Ascending aorta (tissue), 2 donors: Measurements from ENCODE around the gene XXYLT1. TPM values are rescaled to one million over a fixed set of nuclear protein-coding genes. Genes with fewer than 3 reads are reported as not detected.

Source experiments
- DNase-seq, 2 donors: peaks; one replicate each; pipeline ENCODE4 v3.0.0-alpha.2; 2019; ENCODE audit warnings: low spot score in 2 of 2
- H3K27ac ChIP-seq, 2 donors: fragments of 200-600 bp; sonication (generic); one replicate each; pipeline ENCODE4 v1.5.1; 2016 to 2017; ENCODE audit warnings: mild to moderate bottlenecking in 1 of 2
- H3K27me3 ChIP-seq: fragments of 200-600 bp; sonication (generic); one replicate; pipeline ENCODE4 v1.5.1; 2017
- H3K36me3 ChIP-seq, 2 donors: fragments of 200-600 bp; sonication (generic); one replicate each; pipeline ENCODE4 v1.5.1; 2016
- H3K4me1 ChIP-seq, 2 donors: fragments of 200-600 bp; sonication (generic); one replicate each; pipeline ENCODE4 v1.5.1; 2016 to 2017; ENCODE audit warnings: mild to moderate bottlenecking in 1 of 2
- H3K4me3 ChIP-seq, 2 donors: fragments of 200-600 bp; sonication (generic); one replicate each; pipeline ENCODE4 v1.5.1; 2016 to 2017; ENCODE audit warnings: mild to moderate bottlenecking in 1 of 2
- H3K9me3 ChIP-seq, 2 donors: fragments of 200-600 bp; sonication (generic); one replicate each; pipeline ENCODE4 v1.5.1; 2016
- intact Hi-C: fragments of 100-400 bp; cut with DNase I; formaldehyde crosslinking; loops from one replicate; pipeline ENCODE4 v1.15.1; 2023
- total RNA-seq: library from RNA; depleted of rRNA; stranded (reverse); fragments of >200 nt; gene quantifications from one replicate; pipeline ENCODE4 v1.1.0, GENCODE V29; 2016
- TF ChIP-seq, protein P1 (sequence below), 3 experiments: fragments of 200-600 bp in 2 of 3; fragments of 450-650 bp in 1 of 3; sonication (generic) in 2 of 3; IDR thresholded peaks; one replicate each; pipeline ENCODE4 v1.5.1; 2016 to 2019; ENCODE audit warnings: antibody characterized with exemption in 3 of 3, mild to moderate bottlenecking in 1 of 3, moderate library complexity in 1 of 3

XXYLT1 gene
- total RNA-seq, 1 donor from 2014 or later, result 41.0 TPM

DNA sequence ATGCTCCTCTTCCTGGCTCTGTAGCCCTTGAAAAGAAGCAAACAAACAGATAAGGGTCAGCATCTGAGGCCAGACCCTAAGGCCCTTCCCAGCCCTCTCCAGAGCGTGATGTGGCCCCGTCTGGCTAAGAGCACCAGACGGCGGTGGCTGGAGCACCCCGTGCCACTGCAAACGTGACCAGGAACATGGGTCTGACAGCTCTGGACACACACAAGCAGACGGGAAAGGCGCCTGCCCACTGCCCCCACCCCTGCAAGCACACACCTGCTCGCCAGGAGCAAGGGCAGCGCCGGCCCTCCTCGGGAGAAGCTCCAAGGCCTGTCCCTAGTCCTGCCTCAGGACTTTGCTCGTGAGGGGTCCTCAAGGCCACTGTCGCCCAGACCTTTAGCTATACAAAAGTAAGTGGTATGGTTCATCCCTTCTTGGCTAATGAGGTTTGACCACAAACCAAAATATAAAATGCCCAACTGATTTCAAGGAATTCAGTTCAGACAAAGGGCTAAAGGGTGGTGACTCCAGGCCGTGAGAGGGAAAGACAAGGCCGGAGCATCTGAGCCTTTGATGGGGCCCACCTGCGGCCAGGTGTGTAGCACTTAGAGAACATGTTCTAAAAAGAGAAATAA is 90.4 kb downstream of the XXYLT1 start:
- intact Hi-C loops, result no loop called here
- Histone ChIP-seq H3K4me3 (no peak overlapping the region), H3K4me1 (peaks cover 0 to 3% of the 10 kb centered on the region in 2 donors), H3K27ac (no peak overlapping the region), H3K27me3 (no peaks in the 10 kb centered on the region), H3K9me3 (no peaks in the 10 kb centered on the region), H3K36me3 (no peaks in the 10 kb centered on the region)
- DNase-seq, result no peak
- TF ChIP-seq, protein P1, sequence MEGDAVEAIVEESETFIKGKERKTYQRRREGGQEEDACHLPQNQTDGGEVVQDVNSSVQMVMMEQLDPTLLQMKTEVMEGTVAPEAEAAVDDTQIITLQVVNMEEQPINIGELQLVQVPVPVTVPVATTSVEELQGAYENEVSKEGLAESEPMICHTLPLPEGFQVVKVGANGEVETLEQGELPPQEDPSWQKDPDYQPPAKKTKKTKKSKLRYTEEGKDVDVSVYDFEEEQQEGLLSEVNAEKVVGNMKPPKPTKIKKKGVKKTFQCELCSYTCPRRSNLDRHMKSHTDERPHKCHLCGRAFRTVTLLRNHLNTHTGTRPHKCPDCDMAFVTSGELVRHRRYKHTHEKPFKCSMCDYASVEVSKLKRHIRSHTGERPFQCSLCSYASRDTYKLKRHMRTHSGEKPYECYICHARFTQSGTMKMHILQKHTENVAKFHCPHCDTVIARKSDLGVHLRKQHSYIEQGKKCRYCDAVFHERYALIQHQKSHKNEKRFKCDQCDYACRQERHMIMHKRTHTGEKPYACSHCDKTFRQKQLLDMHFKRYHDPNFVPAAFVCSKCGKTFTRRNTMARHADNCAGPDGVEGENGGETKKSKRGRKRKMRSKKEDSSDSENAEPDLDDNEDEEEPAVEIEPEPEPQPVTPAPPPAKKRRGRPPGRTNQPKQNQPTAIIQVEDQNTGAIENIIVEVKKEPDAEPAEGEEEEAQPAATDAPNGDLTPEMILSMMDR (IDR thresholded peaks at IDR 0.05), result no peak

DNA sequence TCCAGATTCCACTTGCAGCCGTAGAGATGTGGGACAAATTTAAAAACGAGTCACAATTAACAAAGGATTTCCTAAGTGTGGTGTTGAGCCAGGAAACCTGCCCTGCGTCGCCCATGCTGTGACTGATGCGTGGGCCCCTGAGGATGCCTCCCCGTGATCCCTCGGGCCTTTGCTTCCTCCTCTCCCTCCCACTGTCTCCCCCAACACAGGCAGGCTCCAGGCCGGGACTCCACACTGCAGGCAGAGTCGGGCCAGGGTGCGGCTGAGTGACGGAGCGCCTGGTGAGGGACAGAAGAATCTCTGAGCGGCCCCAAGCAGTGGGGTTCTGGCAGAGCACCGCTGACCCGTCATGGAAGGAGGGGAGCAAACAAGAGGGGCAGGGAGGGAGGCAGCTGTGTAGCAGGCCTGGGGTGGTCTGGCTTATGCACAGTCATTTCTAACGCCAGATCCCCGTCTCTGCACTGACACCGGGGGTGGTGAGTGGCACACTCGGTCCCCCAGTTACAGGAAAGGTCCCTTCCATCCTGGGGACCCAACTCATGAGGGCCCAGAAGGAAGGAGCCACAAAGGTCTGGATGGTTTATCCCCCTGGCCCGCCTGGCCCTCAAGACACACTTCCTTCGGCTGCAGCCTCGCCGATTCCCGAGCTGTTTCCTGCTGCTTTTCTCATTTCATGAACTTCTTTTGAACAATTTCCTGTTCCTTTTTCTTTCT is 91.0 kb downstream of the XXYLT1 start:
- Histone ChIP-seq H3K36me3 (no peaks in the 10 kb centered on the region), H3K4me1 (peaks cover 0 to 3% of the 10 kb centered on the region in 2 donors), H3K4me3 (no peak overlapping the region), H3K27me3 (no peaks in the 10 kb centered on the region), H3K27ac (no peak overlapping the region), H3K9me3 (no peaks in the 10 kb centered on the region)
- no peak for DNase-seq
- TF ChIP-seq, protein P1 (IDR thresholded peaks at IDR 0.05), result no peak
- intact Hi-C loops, result no loop called here

DNA sequence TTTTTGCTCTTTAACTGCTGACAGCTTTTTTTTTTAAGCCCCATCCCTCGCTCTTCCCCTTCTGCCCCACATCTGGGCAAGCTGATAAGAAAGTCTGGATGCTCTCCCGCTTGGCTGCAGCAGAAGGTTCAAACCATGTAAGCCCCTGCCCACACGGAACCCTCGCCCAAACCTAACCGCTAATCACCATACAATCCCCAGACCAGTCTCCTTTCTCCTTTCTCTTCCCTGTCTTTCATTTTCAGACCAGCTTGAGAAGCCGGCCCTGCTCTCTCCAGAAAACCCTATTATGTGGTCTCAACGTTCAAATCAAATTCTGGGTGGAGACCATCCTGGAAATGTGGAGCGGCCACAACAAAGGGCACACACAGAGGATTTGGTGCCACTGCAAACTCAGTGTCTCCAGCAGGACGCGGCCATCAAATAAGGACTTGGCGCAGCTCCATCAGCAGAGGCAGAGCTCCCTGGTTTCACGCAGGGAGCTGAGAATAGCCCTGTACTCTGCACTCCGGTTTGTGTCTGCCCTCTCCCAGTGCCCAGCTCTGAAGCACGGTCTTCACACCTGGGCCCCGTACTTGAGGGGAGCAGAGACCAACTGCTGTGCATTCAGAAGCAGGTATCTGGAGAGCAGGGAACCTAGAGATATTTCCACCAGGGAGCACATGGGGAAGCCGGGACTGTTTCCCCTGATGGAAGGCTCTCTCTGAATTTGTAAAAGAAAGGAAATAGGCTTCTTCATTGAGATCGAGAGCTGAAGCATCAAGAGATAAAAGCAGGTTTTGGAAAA is 92.6 kb downstream of the XXYLT1 start:
- H3K9me3 ChIP-seq, result no peaks in the 10 kb centered on the region
- TF ChIP-seq, protein P1 (IDR thresholded peaks at IDR 0.05), result no peak
- no peaks in the 10 kb centered on the region for H3K27me3 ChIP-seq
- no peaks in the 10 kb centered on the region for H3K36me3 ChIP-seq
- intact Hi-C loops, result no loop called here
- H3K4me1 ChIP-seq, result peaks cover 0 to 2% of the 10 kb centered on the region in 2 donors
- H3K27ac ChIP-seq, result no peak overlapping the region
- H3K4me3 ChIP-seq, result no peak overlapping the region
- DNase-seq, result no peak

DNA sequence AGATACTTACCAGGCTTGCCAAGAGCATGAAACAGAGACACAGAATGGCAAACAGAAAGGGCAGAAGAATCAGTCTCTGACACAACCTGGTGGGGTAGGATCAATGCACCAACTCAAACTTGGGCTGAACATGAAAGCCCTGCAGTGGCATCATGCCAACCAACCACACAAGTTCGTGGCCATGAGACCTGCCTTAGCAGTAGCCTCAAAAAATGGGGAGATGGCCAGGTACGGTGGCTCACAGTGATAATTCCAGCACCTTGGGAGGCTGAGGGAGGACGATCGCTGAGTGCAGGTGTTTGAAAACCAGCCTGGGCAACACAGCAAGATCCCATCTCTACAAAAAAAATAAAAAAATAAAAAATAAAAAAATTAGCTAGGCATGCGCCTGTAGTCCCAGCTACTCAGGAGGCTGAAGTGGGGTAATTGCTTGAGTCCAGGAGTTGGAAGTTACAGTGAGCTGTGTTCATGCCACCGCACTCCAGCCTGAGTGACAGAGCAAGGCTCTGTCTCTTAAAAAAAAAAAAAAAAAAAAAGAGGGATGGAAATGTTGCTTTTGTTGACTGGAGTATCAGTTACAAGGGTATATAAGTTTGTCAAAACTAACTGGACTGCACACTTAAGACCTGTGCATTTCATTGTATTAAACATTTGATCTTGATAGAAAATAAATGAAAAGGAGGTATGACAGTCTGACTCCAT is 93.4 kb downstream of the XXYLT1 start:
- TF ChIP-seq, protein P1 (IDR thresholded peaks at IDR 0.05), result no peak
- DNase-seq, result peak in 1 of 2 donors; percentile 48
- Histone ChIP-seq H3K27ac (no peak overlapping the region), H3K27me3 (no peaks in the 10 kb centered on the region), H3K4me3 (no peak overlapping the region), H3K9me3 (no peaks in the 10 kb centered on the region), H3K36me3 (no peaks in the 10 kb centered on the region), H3K4me1 (peaks cover 3 to 5% of the 10 kb centered on the region in 2 donors)
- intact Hi-C loops, result no loop called here

DNA sequence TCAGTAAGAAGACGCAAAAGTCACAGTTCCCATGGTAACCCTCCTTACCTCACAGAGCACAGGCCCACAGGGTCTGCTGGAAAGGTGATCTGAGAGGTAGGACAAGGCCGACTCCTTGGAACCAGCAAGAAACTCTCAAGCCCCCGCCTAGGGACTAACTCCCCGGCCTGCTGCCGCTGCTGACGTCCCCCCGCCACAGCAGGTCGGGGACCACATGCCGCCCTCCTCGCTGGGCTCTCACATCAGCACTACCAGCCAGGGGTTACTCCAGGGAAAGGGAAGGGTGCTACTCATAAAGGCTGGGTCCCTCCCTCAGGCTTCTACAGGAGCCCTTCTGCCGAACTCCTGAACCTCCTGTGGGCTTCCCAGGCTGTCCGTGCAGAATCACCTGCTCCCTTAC is 94.2 kb downstream of the XXYLT1 start:
- TF ChIP-seq, protein P1 (IDR thresholded peaks at IDR 0.05), result no peak
- Histone ChIP-seq H3K27ac (no peak overlapping the region), H3K9me3 (no peaks in the 10 kb centered on the region), H3K4me1 (peaks cover 7% of the 10 kb centered on the region in 2 donors), H3K36me3 (no peaks in the 10 kb centered on the region), H3K27me3 (no peaks in the 10 kb centered on the region), H3K4me3 (no peak overlapping the region)
- DNase-seq, result peak in 1 of 2 donors; percentile 45
- intact Hi-C loops, result no loop called here
